Endodermal cell (in vitro differentiated cells): ENCODE results near the gene AGR3. TPM values are rescaled to one million over a fixed set of nuclear protein-coding genes. Genes with fewer than 3 reads are reported as not detected.

Experiments used
- DNase-seq: peaks from one replicate; pipeline ENCODE4 v3.0.0-alpha.2; 2017
- H3K27ac ChIP-seq: 2 replicates; pipeline ENCODE4 v1.5.1; 2013; ENCODE audit warnings: mild to moderate bottlenecking, low read depth, low read length, moderate library complexity
- H3K27me3 ChIP-seq: 2 replicates; pipeline ENCODE4 v1.6.1; 2013; ENCODE audit warnings: mild to moderate bottlenecking, low read length, moderate library complexity; ENCODE audit not compliant: insufficient read depth, control insufficient read depth, poor library complexity, severe bottlenecking
- H3K36me3 ChIP-seq: 2 replicates; pipeline ENCODE4 v1.7.0; 2013; ENCODE audit warnings: mild to moderate bottlenecking, low read length, moderate library complexity; ENCODE audit not compliant: control insufficient read depth, insufficient read depth
- H3K4me1 ChIP-seq: one replicate; pipeline ENCODE4 v1.7.0; 2013; ENCODE audit warnings: low read length; ENCODE audit not compliant: control insufficient read depth, insufficient read depth
- H3K4me3 ChIP-seq: 2 replicates; pipeline ENCODE4 v1.5.1; 2013; ENCODE audit warnings: mild to moderate bottlenecking, low read length, moderate library complexity
- H3K9ac ChIP-seq: 2 replicates; pipeline ENCODE4 v1.6.1; 2013; ENCODE audit warnings: mild to moderate bottlenecking, low read length, moderate library complexity; ENCODE audit not compliant: poor library complexity, severe bottlenecking; ENCODE audit errors: extremely low read depth
- H3K9me3 ChIP-seq: 2 replicates; pipeline ENCODE4 v1.6.1; 2013; ENCODE audit warnings: mild to moderate bottlenecking, low read length, moderate library complexity; ENCODE audit not compliant: control insufficient read depth
- H3K27ac Mint-ChIP-seq: 2 replicates; pipeline ENCODE4 v1.8.0; 2020; ENCODE audit warnings: mixed read lengths
- H3K27me3 Mint-ChIP-seq: 2 replicates; pipeline ENCODE4 v1.8.0; 2021; ENCODE audit warnings: mild to moderate bottlenecking, mixed read lengths; ENCODE audit not compliant: insufficient read depth
- H3K36me3 Mint-ChIP-seq: 2 replicates; pipeline ENCODE4 v1.8.0; 2020; ENCODE audit warnings: low read depth, mixed read lengths
- H3K4me1 Mint-ChIP-seq: 2 replicates; pipeline ENCODE4 v1.8.0; 2020; ENCODE audit warnings: mixed read lengths
- H3K4me3 Mint-ChIP-seq: 2 replicates; pipeline ENCODE4 v1.8.0; 2020; ENCODE audit warnings: mild to moderate bottlenecking, moderate library complexity, mixed read lengths
- H3K9me3 Mint-ChIP-seq: 2 replicates; pipeline ENCODE4 v1.8.0; 2020; ENCODE audit warnings: mild to moderate bottlenecking, mixed read lengths
- WGBS, 2 experiments: methylation state at CpG; one replicate each; pipeline versions ENCODE4 v1.1.5 to v1.1.7; 2013; ENCODE audit warnings: missing lambda C conversion rate in 2 of 2, mixed read lengths in 1 of 2; ENCODE audit not compliant: insufficient coverage in 1 of 2, insufficient read length in 1 of 2; 5-methylcytosine and 5-hydroxymethylcytosine counted together
- total RNA-seq, 2 donors: library from RNA; stranded (reverse); fragmentation: NEBNext Ultra II Directional in 1 of 2; extraction: Animal tissue kit (Norgen Biotek cat#: 25700) in 1 of 2; gene quantifications; 2 replicates in 1 of 2; 3 replicates in 1 of 2; pipeline ENCODE4 v1.2.1, GENCODE V29; 2021
- TF ChIP-seq, protein P1 (sequence below): fragments of 200-600 bp; sonication (generic); conservative IDR thresholded peaks from 2 replicates; pipeline ENCODE4 v1.5.0; 2021; ENCODE audit warnings: antibody characterized with exemption, mild to moderate bottlenecking

Gene AGR3
- total RNA-seq, 2 donors from 2014 or later, result not detected

DNA sequence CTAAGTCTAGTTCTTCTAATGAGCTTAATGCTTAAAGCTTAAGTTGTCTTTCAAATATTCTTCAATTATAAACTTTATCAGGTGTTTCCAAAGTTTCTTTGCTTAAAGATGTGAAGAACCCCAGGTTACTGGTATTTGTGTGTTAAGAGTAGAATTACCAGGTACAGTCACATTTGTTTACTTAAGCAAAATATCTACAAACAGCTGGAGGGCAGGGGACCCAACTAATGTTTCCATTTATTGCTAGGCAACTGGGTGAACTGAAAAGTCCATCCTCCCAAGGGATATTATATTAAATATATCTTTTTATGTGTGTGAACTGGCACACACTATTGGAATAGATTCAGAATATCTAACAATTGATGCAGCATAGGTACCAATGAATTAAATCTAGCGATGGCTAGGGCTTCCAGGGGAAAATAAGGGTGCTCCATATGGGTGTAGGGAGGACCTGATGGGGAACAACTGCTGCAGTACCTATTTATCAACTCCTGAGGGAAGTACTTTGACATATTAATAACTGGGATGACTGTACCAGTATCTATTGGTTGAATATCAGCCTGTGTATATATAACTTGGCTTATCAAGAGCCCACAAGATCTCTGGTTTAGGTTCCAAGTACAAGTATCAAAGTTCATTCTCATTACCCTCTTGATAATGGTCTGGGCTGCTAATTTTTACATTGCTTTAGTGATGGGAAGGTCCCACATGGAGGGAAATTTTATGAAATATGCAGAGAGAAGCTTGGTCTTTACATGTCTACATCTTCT is 10.3 kb upstream of the AGR3 start:
- Mint-ChIP-seq H3K27me3 (no peaks in the 10 kb centered on the region), H3K4me1 (peaks cover 3% of the 10 kb centered on the region), H3K36me3 (no peaks in the 10 kb centered on the region), H3K4me3 (no peak overlapping the region), H3K27ac (no peak overlapping the region), H3K9me3 (no peaks in the 10 kb centered on the region)
- Histone ChIP-seq H3K27ac (no peak overlapping the region), H3K4me3 (no peak overlapping the region), H3K9ac (no peak overlapping the region), H3K36me3 (no peaks in the 10 kb centered on the region), H3K4me1 (peaks cover 3% of the 10 kb centered on the region), H3K27me3 (no peaks in the 10 kb centered on the region), H3K9me3 (no peaks in the 10 kb centered on the region)
- TF ChIP-seq, protein P1, sequence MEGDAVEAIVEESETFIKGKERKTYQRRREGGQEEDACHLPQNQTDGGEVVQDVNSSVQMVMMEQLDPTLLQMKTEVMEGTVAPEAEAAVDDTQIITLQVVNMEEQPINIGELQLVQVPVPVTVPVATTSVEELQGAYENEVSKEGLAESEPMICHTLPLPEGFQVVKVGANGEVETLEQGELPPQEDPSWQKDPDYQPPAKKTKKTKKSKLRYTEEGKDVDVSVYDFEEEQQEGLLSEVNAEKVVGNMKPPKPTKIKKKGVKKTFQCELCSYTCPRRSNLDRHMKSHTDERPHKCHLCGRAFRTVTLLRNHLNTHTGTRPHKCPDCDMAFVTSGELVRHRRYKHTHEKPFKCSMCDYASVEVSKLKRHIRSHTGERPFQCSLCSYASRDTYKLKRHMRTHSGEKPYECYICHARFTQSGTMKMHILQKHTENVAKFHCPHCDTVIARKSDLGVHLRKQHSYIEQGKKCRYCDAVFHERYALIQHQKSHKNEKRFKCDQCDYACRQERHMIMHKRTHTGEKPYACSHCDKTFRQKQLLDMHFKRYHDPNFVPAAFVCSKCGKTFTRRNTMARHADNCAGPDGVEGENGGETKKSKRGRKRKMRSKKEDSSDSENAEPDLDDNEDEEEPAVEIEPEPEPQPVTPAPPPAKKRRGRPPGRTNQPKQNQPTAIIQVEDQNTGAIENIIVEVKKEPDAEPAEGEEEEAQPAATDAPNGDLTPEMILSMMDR, result no peak
- 78 to 86% methylated on average over 1 of the region's 1 CpG for WGBS, 2 experiments
- DNase-seq, result no peak

DNA sequence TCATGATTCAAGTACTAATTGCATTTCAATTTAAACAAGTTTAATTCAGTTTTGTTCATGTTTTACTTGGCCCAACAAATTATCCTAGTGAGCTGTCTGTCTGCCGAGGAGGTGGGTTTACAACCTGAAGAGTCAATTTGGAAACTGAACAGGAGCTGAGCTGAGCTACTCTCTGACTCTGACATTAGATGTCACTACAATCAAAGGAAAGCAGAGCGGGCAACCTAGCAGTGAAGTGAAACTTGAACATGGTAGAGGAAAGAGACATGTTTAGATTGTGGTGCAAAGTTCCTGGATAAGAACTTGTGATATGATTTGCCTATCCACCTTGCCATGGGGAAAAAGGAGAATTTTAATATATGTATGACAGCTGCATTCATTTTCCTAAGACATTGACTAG is 9.6 kb upstream of the AGR3 start:
- Histone ChIP-seq H3K4me1 (peaks cover 3% of the 10 kb centered on the region), H3K27me3 (no peaks in the 10 kb centered on the region), H3K27ac (no peak overlapping the region), H3K4me3 (no peak overlapping the region), H3K36me3 (no peaks in the 10 kb centered on the region), H3K9me3 (no peaks in the 10 kb centered on the region), H3K9ac (no peak overlapping the region)
- no peak overlapping the region for H3K4me3 Mint-ChIP-seq
- H3K27me3 Mint-ChIP-seq, result no peaks in the 10 kb centered on the region
- no peak overlapping the region for H3K27ac Mint-ChIP-seq
- H3K9me3 Mint-ChIP-seq, result no peaks in the 10 kb centered on the region
- no peaks in the 10 kb centered on the region for H3K36me3 Mint-ChIP-seq
- H3K4me1 Mint-ChIP-seq, result peaks cover 3% of the 10 kb centered on the region
- TF ChIP-seq, protein P1, result peak; percentile 80
- 43 to 61% methylated on average over 1 to 2 of the region's 2 CpGs for WGBS, 2 experiments
- peak; percentile 66 for DNase-seq

DNA sequence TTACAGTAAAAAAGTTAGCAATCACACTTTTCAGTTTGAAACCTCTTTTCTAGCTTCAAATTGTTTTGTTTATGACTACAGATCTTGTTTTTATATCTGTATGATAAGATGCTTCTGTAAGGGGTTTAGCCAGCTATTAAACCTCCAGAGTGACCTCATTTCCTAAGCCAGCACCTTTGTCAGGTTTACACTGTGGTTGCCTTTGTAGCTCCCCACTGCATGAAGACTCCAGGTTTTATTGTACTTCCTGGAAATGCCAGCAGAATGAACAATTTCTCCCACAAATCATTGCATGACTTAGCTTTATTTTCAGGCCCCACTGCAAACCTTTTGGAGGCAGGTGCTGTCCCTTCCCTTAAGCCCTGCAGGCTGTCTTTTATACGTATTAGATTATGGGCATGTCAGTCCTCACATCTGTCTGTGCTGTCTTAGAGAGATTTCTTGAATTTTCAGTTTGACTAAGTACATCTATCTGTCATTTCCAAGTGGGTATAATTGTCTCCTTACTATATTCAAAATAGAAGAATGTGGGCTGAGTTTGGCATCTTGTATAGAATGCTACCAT is 8.2 kb upstream of the AGR3 start:
- H3K36me3 ChIP-seq, result no peaks in the 10 kb centered on the region
- DNase-seq, result no peak
- H3K4me3 Mint-ChIP-seq, result no peak overlapping the region
- H3K27me3 ChIP-seq, result no peaks in the 10 kb centered on the region
- H3K9me3 ChIP-seq, result no peaks in the 10 kb centered on the region
- H3K36me3 Mint-ChIP-seq, result no peaks in the 10 kb centered on the region
- peaks cover 3% of the 10 kb centered on the region for H3K4me1 Mint-ChIP-seq
- WGBS, 2 experiments, result 86 to 97% methylated on average over 1 of the region's 1 CpG
- TF ChIP-seq, protein P1, result no peak
- no peaks in the 10 kb centered on the region for H3K9me3 Mint-ChIP-seq
- H3K9ac ChIP-seq, result no peak overlapping the region
- H3K27ac Mint-ChIP-seq, result no peak overlapping the region
- H3K4me3 ChIP-seq, result no peak overlapping the region
- H3K27me3 Mint-ChIP-seq, result no peaks in the 10 kb centered on the region
- peaks cover 3% of the 10 kb centered on the region for H3K4me1 ChIP-seq
- H3K27ac ChIP-seq, result no peak overlapping the region
